ES-I3 (cell line): ENCODE measurements around the gene AQP4.

Experiments used
- H3K36me3 ChIP-seq: 2 replicates; pipeline ENCODE4 v1.6.1; 2013; ENCODE audit warnings: mild to moderate bottlenecking, low read length, control low read depth, moderate library complexity; ENCODE audit not compliant: insufficient read depth
- H3K4me1 ChIP-seq: 2 replicates; pipeline ENCODE4 v1.6.1; 2013; ENCODE audit warnings: mild to moderate bottlenecking, control low read depth, low read length; ENCODE audit not compliant: insufficient read depth
- H3K9ac ChIP-seq: 2 replicates; pipeline ENCODE4 v1.6.1; 2013; ENCODE audit warnings: low read depth, mild to moderate bottlenecking, low read length, moderate library complexity
- H3K9me3 ChIP-seq: 2 replicates; pipeline ENCODE4 v1.6.1; 2013; ENCODE audit warnings: mild to moderate bottlenecking, low read length, moderate library complexity; ENCODE audit not compliant: control insufficient read depth, insufficient read depth

The AQP4 gene

DNA sequence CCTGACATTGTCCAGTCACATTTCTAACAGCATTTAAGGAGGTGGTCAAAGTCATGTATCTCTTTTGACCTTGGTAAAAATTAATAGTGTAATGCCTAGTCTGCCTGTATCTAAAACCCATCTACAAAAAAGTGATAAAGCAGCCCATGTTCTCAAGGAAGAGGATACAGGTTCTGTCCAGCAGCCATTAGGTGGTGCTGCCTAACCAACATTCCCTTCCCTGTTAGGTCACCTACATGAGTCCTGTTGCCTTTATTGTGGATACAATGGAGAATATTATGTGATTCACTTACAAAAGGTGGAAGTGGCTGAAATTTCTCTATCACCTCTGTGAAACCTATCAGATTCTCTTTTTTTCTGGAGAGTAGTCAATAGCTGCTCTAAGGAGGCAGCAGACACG lies 52.5 kb downstream of the AQP4 start:
- H3K9ac ChIP-seq: no peak overlapping the region
- H3K9me3 ChIP-seq: no peaks in the 10 kb centered on the region; the same call in 1 of the 2 replicates
- no peaks in the 10 kb centered on the region for H3K4me1 ChIP-seq
- no peaks in the 10 kb centered on the region for H3K36me3 ChIP-seq

DNA sequence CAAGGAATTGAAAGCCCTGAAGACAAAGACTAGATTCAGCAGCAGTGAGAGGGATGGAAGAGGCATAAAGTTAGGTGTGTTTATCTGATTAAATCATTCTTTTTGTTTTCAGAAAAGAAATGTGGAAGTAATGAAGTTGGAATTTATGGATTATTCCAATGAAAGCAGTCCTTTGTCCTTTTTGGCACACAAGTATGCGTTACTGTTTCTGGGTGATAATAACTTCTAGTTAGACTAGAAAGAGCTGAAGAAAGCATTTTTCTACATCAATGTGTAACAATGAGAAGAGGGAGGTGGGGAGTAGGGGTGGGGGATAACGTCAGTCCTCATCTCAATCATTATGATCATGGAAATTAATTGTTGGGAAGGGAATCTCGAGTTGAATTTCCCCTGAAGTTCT lies 53.0 kb downstream of the AQP4 start:
- H3K4me1 ChIP-seq: no peaks in the 10 kb centered on the region
- no peak overlapping the region for H3K9ac ChIP-seq
- H3K9me3 ChIP-seq: no peaks in the 10 kb centered on the region
- no peaks in the 10 kb centered on the region for H3K36me3 ChIP-seq

DNA sequence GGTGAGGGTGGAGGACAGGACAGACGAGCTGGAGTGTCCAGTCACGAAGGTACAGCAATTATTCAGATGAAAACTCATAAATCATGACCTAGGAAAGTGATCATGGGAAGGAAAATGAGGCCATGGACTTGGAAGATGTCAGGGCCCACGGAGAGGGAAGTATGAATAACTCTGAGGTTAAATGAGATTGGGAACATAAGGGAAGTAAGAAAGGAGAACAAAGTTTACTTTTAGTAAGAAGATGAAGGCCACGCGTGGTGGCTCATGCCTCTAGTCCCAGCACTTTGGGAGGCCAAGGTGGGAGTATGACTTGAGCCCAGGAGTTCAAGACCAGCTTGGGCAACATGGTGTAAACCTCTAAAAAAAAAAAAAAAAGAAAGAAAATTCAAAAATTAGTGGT lies 56.2 kb downstream of the AQP4 start:
- Histone ChIP-seq H3K9ac (no peak overlapping the region), H3K36me3 (no peaks in the 10 kb centered on the region), H3K9me3 (no peaks in the 10 kb centered on the region), H3K4me1 (0 out of 2 replicates have a peak, but pooled peaks cover 4% of the 10 kb centered on the region)

DNA sequence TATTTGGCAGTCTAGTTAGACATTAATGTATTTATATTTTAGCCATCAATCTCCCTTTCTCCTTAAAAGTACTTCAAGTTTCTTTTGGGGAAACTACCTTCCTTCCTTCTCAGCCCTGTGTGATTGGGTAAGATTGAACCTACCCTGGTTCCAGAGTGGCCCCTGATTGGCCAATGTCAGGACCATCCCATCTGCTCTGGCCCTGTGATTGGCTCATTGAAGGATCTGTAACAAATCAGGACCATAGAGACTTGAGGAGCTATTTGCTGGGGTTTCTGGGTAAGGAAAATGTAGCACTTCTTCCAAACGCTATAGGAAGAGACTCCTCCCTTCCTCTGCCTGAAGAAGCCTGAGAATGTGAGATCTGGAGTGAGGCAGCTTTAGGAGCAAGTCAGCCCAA lies 59.3 kb downstream of the AQP4 start:
- Histone ChIP-seq H3K9ac (no peak overlapping the region), H3K4me1 (peaks cover 7% of the 10 kb centered on the region; the same call in 1 of the 2 replicates), H3K9me3 (no peaks in the 10 kb centered on the region), H3K36me3 (no peaks in the 10 kb centered on the region)

DNA sequence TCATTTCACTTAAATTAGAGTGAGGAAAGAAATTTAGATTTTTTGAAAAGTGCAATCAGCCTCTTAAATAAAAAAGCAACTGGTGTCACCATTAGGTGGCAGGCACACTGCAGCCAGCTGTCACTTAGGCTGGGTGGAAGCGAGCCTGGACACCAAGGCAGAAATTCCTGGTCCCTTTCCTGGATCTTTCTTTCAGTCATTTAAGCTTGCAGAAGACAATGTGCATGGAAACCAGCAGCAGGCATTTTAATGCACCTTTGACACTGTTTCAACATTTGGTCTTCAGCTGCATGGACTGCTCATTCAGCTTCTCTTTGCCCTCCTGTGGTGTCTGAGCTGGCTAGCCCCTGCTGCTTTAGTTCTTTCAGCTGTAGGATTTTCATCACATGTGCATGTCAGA lies 61.0 kb downstream of the AQP4 start:
- H3K9ac ChIP-seq: no peak overlapping the region

DNA sequence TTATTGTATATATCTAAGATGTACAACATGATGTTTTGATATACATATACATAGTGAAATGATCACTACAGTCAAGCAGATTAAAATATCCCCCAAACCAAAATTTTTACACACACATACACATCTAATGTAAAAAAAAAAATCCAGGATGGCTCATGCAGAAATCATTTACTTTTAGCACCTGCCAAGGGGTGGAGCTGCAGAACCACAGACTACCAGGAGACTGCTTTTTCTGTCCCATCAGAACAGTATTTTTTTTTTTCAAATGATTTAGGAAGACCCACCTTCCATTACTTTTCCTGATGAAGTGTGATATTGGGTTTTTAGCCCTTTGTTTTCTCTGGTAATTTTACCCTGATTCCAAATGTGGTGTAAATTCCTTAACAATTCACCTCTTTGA lies 61.9 kb downstream of the AQP4 start:
- Histone ChIP-seq H3K36me3 (no peaks in the 10 kb centered on the region), H3K9ac (no peak overlapping the region), H3K4me1 (peaks cover 7% of the 10 kb centered on the region; the same call in 1 of the 2 replicates), H3K9me3 (no peaks in the 10 kb centered on the region)

More for the DNA sequence above, 61.0 kb downstream of the AQP4 start:
- H3K4me1 ChIP-seq: peaks cover 7% of the 10 kb centered on the region; the same call in 1 of the 2 replicates
- H3K9me3 ChIP-seq: no peaks in the 10 kb centered on the region
- no peaks in the 10 kb centered on the region for H3K36me3 ChIP-seq

DNA sequence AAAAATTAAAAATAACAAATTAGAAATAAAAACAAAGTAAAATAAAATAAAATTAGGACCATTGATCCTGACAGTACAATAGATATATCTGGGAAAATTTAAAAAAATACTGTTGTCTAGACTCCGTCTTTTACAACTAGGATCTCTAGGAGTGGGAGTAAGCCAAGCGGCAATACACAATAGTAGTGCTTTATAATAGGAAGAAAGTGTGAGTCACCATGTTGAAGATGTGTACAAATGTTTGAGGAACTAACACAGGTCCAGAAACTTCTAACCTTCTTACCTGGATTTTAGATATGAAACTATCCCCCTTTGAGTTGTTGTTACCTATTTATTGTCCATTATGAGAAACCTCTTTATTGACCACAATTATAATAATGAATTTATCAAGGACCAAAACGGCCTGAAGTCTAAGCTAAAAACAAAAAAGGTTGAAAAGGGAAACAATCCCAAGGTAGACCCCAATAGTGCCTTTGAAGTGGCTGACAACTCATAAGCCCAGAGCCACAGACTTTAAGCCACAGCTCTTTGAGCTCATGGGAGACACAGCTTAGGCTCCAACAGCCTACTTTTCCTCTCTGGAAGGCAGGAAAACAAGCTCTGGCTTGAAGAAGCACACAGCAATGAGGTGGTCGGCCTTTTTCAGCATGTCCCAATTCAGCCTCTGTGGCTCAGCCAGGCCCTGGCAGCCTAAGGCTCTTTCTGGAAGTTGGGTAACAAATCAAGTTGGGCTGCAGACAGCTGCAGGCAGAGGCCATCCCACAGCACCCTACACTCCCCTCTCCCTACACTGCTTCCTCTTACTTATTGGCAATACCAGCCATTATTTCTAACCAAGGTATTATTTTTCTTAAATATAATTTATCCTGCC lies 62.9 kb downstream of the AQP4 start:
- Histone ChIP-seq H3K4me1 (peaks cover 7% of the 10 kb centered on the region; the same call in 1 of the 2 replicates), H3K9ac (no peak overlapping the region), H3K36me3 (no peaks in the 10 kb centered on the region), H3K9me3 (no peaks in the 10 kb centered on the region)
